Keratinocyte (primary cell): ENCODE results near the gene IGFLR1. TPM values are rescaled to one million over a fixed set of nuclear protein-coding genes. Genes with fewer than 3 reads are reported as not detected.
A peak's percentile ranks its signal among the peaks of the same experiment; 100 is the strongest.

ENCODE experiments used
- DNase-seq: peaks from one replicate; pipeline ENCODE4 v3.0.0-alpha.2; 2011; ENCODE audit warnings: low read depth, missing footprints, low spot score
- FAIRE-seq: peaks from 2 replicates; lab custom pipeline; 2011; peaks lifted over from hg19 to GRCh38; lab: Jason Lieb, UNC
- H2AFZ ChIP-seq: 2 replicates; pipeline ENCODE4 v1.6.0; 2012; ENCODE audit warnings: low read length, control low read depth, inconsistent platforms; ENCODE audit not compliant: control insufficient read depth
- H3K27ac ChIP-seq: 2 replicates; pipeline ENCODE4 v1.5.1; 2011; ENCODE audit warnings: low read length; ENCODE audit not compliant: control insufficient read depth, insufficient read depth
- H3K27me3 ChIP-seq: 3 replicates; pipeline ENCODE4 v1.6.0; 2011; ENCODE audit warnings: low read length; ENCODE audit not compliant: control insufficient read depth, insufficient read depth; ENCODE audit errors: extremely low read depth
- H3K36me3 ChIP-seq, 2 experiments: 2 replicates in 1 of 2; 3 replicates in 1 of 2; pipeline ENCODE4 v1.5.1; 2011; ENCODE audit warnings: low read length in 2 of 2, mild to moderate bottlenecking in 1 of 2; ENCODE audit not compliant: control insufficient read depth in 2 of 2, insufficient read depth in 2 of 2; ENCODE audit errors: extremely low read depth in 1 of 2
- H3K4me1 ChIP-seq: 3 replicates; pipeline ENCODE4 v1.5.1; 2011; ENCODE audit warnings: low read length; ENCODE audit not compliant: control insufficient read depth, insufficient read depth; ENCODE audit errors: extremely low read depth
- H3K4me2 ChIP-seq: 3 replicates; pipeline ENCODE4 v1.6.0; 2011; ENCODE audit warnings: low read depth, low read length; ENCODE audit not compliant: control insufficient read depth, insufficient read depth; ENCODE audit errors: extremely low read depth
- H3K4me3 ChIP-seq, 3 experiments: fragments of 200-600 bp in 1 of 3; sonication (generic) in 1 of 3; 2 replicates in 2 of 3; 3 replicates in 1 of 3; pipeline ENCODE4 v1.5.1; 2011 to 2016; ENCODE audit warnings: low read length in 3 of 3, mild to moderate bottlenecking in 3 of 3, control low read depth in 2 of 3, inconsistent platforms in 1 of 3, low read depth in 1 of 3, mixed read lengths in 1 of 3, mixed run types in 1 of 3, moderate library complexity in 1 of 3; ENCODE audit not compliant: control insufficient read depth in 2 of 3, insufficient read depth in 2 of 3; ENCODE audit errors: extremely low read depth in 1 of 3
- H3K79me2 ChIP-seq: 2 replicates; pipeline ENCODE4 v1.6.0; 2012; ENCODE audit warnings: low read length; ENCODE audit not compliant: control insufficient read depth, insufficient read depth
- H3K9ac ChIP-seq: 3 replicates; pipeline ENCODE4 v1.6.0; 2011; ENCODE audit warnings: low read length; ENCODE audit not compliant: control insufficient read depth, insufficient read depth; ENCODE audit errors: extremely low read depth
- H3K9me1 ChIP-seq: 3 replicates; pipeline ENCODE4 v1.6.0; 2011; ENCODE audit warnings: low read length; ENCODE audit not compliant: control insufficient read depth, insufficient read depth; ENCODE audit errors: extremely low read depth
- H3K9me3 ChIP-seq: 2 replicates; pipeline ENCODE4 v1.5.1; 2012; ENCODE audit warnings: low read depth, low read length; ENCODE audit not compliant: control insufficient read depth
- H4K20me1 ChIP-seq: 3 replicates; pipeline ENCODE4 v1.6.0; 2011; ENCODE audit warnings: low read length; ENCODE audit not compliant: control insufficient read depth, insufficient read depth; ENCODE audit errors: extremely low read depth
- EZH2 ChIP-seq: IDR thresholded peaks from one replicate; pipeline ENCODE4 v1.6.1; 2012; ENCODE audit warnings: inconsistent platforms, mild to moderate bottlenecking, low read length, moderate library complexity
- dilution Hi-C: fragments of 300-500 bp; cut with MboI; formaldehyde crosslinking; loops from one replicate; pipeline ENCODE4 v1.7.0; 2020; ENCODE audit warnings: low sequenced_read_pairs; ENCODE audit not compliant: extremely low pct_ligation_motif_present
- polyA plus RNA-seq, 5 experiments: library from polyadenylated mRNA; depleted of rRNA in 3 of 5; stranded (reverse) in 3 of 5; stranded (forward) in 1 of 5; unstranded in 1 of 5; fragments of >200 nt; gene quantifications; 1 replicate in 1 of 5; 2 replicates in 3 of 5; 3 replicates in 1 of 5; pipeline versions ENCODE4 v1.2.1 to v1.2.3, GENCODE V29; 2011 to 2012; ENCODE audit warnings: missing spikeins in 2 of 5, low read depth in 1 of 5, low replicate concordance in 1 of 5
- TF ChIP-seq, protein P1 (sequence below), 3 experiments: IDR thresholded peaks in 1 of 3; conservative IDR thresholded peaks in 1 of 3; optimal IDR thresholded peaks in 1 of 3; 2 replicates in 2 of 3; 3 replicates in 1 of 3; pipeline versions ENCODE3 to v1.5.1; 2011; ENCODE audit warnings: low read length in 3 of 3, mild to moderate bottlenecking in 3 of 3, moderate library complexity in 2 of 3, control low read depth in 1 of 3, inconsistent platforms in 1 of 3; ENCODE audit not compliant: insufficient read depth in 2 of 3; ENCODE audit errors: extremely low read depth in 1 of 3

Gene IGFLR1
- polyA plus RNA-seq, 1 donor (not counting 4 experiments of a cell fraction or from before 2014, with no cell fraction given) = 0.34 TPM

DNA sequence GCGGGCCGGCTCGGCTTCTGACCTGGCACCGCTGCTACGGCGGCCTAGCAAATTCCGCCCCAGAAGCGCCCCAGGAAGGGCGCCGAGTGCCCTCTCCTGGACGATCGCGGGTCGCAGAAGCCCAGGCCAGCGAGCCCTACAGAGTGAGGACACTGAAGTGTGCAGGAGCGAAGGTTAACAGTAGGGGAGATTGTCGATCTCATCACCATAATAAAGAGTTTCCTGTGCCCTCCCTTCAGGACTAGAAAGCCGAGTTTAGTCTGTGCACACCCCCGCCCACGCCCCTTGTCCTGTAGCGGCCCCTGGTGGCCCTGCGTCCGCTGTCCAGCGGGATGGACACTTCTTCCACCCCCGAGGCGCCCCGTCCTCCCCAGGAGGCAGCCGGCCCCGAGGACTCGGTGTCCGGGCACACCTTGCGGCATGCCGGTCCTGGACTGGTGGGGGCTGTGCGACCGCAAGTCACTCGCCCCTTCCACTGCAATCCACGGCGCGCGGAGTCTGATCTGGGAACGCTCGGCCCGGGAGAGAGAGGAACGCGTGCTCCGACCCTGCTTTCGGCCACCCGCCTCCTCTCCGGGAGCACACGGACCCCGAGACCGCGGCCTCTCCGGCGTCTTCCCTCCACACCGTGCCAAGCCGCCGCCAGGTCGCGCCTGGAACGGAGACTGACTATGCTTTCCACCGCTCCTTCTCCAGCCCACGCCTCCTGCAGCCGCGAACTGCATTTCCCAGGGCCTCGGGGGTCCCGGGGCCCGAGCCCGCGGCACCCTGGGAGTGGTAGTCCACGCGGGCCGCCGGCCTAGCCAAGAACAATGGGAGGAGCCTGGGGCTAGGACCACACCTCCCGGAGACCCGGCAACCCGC is 25.2 kb downstream of the IGFLR1 start:
- H3K9ac ChIP-seq = peak overlapping the region; percentile 79
- dilution Hi-C loops = no loop called here
- FAIRE-seq (peak; percentile 74), DNase-seq (peak; percentile 69)
- peaks cover 22% of the 10 kb centered on the region for H3K4me1 ChIP-seq
- H3K79me2 ChIP-seq = peaks cover 34% of the 10 kb centered on the region
- peak overlapping the region; percentile 76 to 86 (median 85) for H3K4me3 ChIP-seq
- H3K27me3 ChIP-seq = no peaks in the 10 kb centered on the region
- no peak for TF ChIP-seq EZH2
- TF ChIP-seq, protein P1, sequence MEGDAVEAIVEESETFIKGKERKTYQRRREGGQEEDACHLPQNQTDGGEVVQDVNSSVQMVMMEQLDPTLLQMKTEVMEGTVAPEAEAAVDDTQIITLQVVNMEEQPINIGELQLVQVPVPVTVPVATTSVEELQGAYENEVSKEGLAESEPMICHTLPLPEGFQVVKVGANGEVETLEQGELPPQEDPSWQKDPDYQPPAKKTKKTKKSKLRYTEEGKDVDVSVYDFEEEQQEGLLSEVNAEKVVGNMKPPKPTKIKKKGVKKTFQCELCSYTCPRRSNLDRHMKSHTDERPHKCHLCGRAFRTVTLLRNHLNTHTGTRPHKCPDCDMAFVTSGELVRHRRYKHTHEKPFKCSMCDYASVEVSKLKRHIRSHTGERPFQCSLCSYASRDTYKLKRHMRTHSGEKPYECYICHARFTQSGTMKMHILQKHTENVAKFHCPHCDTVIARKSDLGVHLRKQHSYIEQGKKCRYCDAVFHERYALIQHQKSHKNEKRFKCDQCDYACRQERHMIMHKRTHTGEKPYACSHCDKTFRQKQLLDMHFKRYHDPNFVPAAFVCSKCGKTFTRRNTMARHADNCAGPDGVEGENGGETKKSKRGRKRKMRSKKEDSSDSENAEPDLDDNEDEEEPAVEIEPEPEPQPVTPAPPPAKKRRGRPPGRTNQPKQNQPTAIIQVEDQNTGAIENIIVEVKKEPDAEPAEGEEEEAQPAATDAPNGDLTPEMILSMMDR (optimal IDR thresholded peaks at IDR 0.05 in 1 of 3, IDR thresholded peaks at IDR 0.05 in 1 of 3, conservative IDR thresholded peaks at IDR 0.05 in 1 of 3; ENCODE audit: extremely low read depth in 1 of 3, insufficient read depth in 2 of 3, low read length in 3 of 3) = peak; percentile 71 to 84 (median 82)
- no peaks in the 10 kb centered on the region for H3K9me1 ChIP-seq
- H3K9me3 ChIP-seq = no peaks in the 10 kb centered on the region
- H3K36me3 ChIP-seq = peaks cover 6 to 12% of the 10 kb centered on the region in 2 experiments
- H2AFZ ChIP-seq = peak overlapping the region; percentile 86
- H4K20me1 ChIP-seq = peaks cover 4% of the 10 kb centered on the region
- peak overlapping the region; percentile 52 for H3K27ac ChIP-seq
- H3K4me2 ChIP-seq = peak overlapping the region; percentile 96

DNA sequence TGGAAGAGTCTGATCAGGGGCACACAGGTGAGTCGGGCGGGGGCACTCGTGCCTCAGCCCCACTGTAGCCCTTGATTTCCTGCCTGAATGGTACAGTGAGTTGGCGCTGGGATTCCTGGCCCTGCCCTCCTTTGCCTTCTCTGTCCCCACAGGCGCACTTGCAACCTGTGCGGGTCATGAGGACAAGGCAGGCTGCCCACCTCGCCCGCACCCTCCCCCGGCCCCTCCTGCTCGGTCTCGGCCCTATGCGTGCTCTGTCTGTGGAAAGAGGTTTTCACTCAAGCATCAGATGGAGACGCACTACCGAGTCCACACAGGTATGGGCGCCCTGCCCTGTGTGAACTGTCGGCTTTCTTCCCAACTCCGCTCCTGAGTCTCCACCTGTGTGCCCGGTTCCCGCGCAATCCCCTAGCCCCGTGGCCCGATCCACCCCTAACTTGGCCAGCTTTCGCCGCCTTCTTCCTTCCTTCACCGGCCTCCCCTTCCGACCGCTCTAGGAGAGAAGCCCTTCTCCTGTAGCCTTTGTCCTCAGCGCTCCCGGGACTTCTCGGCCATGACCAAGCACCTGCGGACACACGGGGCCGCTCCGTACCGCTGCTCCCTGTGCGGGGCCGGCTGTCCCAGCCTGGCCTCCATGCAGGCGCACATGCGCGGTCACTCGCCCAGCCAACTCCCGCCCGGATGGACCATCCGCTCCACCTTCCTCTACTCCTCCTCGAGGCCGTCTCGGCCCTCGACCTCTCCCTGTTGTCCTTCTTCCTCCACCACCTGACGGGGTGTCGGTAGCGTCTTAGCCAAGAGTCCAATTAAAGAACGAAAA is 26.1 kb downstream of the IGFLR1 start:
- FAIRE-seq (no peak), DNase-seq (no peak)
- H3K79me2 ChIP-seq = peaks cover 28% of the 10 kb centered on the region
- TF ChIP-seq, protein P1 (optimal IDR thresholded peaks at IDR 0.05 in 1 of 3, IDR thresholded peaks at IDR 0.05 in 1 of 3, conservative IDR thresholded peaks at IDR 0.05 in 1 of 3; ENCODE audit: extremely low read depth in 1 of 3, insufficient read depth in 2 of 3, low read length in 3 of 3) = no peak
- no peak for TF ChIP-seq EZH2
- peak overlapping the region; percentile 76 to 86 (median 85) for H3K4me3 ChIP-seq
- peak overlapping the region; percentile 96 for H3K4me2 ChIP-seq
- dilution Hi-C loops = no loop called here
- H2AFZ ChIP-seq = peak overlapping the region; percentile 86
- no peaks in the 10 kb centered on the region for H3K9me3 ChIP-seq
- H3K9ac ChIP-seq = peak overlapping the region; percentile 79
- H3K27me3 ChIP-seq = no peaks in the 10 kb centered on the region
- peaks cover 25% of the 10 kb centered on the region for H3K4me1 ChIP-seq
- H4K20me1 ChIP-seq = peaks cover under 1% of the 10 kb centered on the region
- peaks cover 2 to 7% of the 10 kb centered on the region in 2 experiments for H3K36me3 ChIP-seq
- H3K27ac ChIP-seq = peak overlapping the region; percentile 17
- H3K9me1 ChIP-seq = no peaks in the 10 kb centered on the region
